LNCaP clone FGC (cell line): ENCODE data around the gene CD28.

Source experiments
- DNase-seq: peaks from one replicate; pipeline ENCODE4 v3.0.0-alpha.2; 2011; ENCODE audit warnings: low read depth
- H3K4me3 ChIP-seq: 2 replicates; pipeline ENCODE4 v1.5.1; 2011; ENCODE audit warnings: mild to moderate bottlenecking, low read depth, low read length, control low read depth
- TF ChIP-seq, protein P1 (sequence below): IDR thresholded peaks from 2 replicates; pipeline ENCODE4 v1.5.1; 2012; ENCODE audit warnings: mild to moderate bottlenecking; ENCODE audit not compliant: control insufficient read depth, insufficient read depth; ENCODE audit errors: extremely low read depth

Gene CD28

DNA sequence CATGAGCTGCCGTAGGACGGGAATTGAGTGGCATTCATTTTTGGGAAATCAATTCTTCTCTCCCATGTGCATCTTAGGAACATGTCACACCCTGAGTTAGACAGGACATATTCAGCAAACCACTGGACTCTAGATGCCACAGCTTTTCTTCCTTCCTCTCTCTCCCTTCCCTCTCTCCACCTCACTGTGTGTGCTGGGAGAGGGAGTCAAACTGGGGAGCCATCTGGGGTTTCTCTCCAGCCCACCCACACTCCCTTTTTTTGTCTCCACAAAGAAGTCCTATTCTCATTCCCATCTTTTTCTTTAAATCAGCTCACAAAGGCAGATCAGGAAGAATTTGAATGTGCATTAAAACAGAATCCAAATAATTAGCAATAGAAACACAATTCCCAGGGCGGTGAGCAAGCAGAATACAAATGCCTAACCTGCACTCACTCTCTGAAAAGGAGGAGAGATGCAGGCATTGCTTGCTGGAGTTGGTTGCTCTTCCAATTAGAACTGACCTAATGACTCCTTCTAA is 15.4 kb downstream of the CD28 start:
- no peak overlapping the region for H3K4me3 ChIP-seq
- TF ChIP-seq, protein P1, sequence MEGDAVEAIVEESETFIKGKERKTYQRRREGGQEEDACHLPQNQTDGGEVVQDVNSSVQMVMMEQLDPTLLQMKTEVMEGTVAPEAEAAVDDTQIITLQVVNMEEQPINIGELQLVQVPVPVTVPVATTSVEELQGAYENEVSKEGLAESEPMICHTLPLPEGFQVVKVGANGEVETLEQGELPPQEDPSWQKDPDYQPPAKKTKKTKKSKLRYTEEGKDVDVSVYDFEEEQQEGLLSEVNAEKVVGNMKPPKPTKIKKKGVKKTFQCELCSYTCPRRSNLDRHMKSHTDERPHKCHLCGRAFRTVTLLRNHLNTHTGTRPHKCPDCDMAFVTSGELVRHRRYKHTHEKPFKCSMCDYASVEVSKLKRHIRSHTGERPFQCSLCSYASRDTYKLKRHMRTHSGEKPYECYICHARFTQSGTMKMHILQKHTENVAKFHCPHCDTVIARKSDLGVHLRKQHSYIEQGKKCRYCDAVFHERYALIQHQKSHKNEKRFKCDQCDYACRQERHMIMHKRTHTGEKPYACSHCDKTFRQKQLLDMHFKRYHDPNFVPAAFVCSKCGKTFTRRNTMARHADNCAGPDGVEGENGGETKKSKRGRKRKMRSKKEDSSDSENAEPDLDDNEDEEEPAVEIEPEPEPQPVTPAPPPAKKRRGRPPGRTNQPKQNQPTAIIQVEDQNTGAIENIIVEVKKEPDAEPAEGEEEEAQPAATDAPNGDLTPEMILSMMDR = no peak
- DNase-seq = no peak

DNA sequence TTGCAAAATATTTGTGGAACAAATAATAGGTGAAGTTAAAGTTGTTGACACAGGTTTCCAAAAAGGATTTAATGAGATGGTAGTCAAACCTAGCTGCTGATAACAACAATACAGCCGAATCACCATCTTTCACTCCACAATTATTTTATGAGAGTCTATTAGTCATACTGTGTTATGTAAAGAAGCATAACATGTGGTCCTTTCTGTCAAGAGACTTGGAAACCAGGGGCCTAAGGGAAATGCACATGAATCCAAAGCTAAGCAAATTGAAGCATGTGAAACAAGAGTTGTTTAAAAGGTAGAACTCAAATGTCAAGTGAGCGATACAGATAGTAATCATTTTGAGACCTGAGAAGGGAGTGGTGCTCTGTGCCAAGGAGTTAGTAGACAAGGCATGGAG is 16.0 kb downstream of the CD28 start:
- no peak overlapping the region for H3K4me3 ChIP-seq
- TF ChIP-seq, protein P1 = no peak
- DNase-seq = peak; percentile 47

DNA sequence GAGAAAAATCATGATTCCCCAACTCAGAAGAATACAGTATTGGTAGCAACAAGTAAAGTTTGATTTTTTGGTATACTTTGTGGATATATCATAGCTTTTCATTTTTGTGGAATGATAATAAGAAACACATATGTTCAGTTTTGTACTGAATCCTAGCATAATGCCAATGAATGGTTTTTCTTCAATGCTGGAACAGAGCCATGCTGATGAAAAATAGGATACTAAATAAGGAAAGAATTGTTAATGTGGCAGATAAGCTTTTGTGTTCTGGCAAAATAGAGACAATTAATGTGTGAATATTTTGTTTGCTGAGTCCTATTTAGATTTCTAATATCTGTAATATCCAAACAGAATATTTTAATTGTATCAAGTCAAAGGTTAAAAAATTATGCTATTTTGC is 21.9 kb downstream of the CD28 start:
- TF ChIP-seq, protein P1 = no peak
- H3K4me3 ChIP-seq = no peak overlapping the region
- no peak for DNase-seq

DNA sequence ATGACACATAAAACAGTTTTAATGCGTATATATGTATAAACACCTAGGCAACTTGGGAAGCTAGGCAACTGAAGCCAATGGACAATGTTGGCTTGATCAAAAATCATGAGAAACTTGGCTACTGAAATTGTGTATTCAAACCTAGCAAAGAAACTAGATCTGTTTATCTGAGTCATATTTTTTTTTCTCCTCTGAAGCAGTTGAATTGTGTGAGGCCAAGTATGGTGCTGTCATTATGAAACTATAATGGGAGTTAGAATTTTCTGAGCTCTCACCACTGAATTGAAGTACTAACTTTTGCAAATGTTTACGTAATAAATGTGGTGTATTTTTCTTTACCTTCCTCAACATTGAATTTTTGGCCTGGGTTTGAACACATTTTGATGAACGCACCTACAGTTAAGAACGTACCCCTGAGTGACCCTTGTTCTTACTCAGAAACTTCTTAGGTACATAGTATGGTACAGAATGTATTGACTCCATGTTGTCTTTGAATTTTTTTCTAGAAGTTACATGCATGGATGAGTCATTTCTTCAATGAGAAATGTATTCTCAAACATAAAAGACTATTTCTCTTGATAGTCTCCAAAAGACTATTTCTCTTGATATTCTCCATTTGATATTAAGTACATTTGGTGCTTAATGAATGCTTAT is 23.8 kb downstream of the CD28 start:
- TF ChIP-seq, protein P1 = no peak
- no peak overlapping the region for H3K4me3 ChIP-seq
- no peak for DNase-seq

DNA sequence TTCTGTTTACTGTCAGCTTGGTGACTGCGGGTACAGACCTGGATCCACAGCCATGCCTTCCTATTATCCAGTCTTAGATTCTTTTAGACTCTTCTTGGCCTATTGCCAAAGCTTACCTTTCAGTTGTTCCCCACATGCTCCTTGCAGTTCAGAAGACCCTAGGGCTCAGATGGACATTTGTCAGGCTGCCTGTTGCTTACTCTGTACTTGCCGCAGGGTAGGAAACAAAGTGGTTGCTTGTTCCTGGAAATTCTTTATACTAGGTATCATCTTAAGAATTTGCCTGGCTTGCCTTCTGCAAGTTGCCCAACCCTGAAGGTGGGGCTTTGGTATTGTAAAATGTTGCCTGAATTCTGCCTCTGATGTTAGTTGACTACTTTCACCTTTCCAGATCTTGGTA is 24.4 kb downstream of the CD28 start:
- DNase-seq = no peak
- TF ChIP-seq, protein P1 = no peak

DNA sequence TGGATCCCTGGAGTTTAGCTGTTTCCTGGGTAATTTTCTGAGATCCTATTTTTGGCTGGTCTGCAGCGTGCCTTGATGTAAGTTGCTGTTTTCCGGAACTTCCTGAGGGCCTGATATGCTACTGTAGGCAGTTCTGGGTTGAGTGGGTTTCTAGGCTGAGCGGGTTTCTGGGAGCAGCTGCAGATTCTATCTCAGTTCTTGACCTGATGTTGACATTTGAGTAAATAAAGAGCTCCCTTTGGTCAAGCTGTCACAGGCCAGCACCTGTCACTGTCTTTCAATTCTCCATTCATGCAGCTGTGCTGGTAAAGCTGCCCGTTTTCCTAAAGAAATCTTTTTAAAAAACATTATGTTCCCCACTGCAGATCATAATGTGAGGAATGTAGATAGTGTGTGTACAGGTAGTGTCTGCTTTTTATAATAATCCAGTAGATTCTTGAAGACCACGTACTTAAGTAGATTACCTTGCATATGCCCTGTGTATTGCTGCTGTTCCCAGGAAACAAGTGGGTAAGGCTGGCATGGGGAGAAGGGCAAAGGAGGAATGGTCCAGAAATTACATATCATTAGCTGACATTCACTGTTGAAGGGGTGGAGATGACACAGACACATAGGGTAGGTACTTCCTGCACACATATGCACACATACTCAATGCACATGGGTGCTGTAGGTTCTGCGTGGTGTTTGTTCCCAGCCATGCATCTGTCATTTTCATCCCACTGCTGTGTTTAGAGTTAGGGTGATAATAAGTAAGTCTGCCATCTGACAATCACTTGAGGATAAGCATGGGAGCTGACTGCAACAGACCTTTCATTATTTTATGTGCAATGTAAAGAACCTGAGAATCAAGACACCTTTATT is 25.9 kb downstream of the CD28 start:
- no peak overlapping the region for H3K4me3 ChIP-seq
- DNase-seq = no peak
- TF ChIP-seq, protein P1 = no peak

More for the DNA sequence above, 24.4 kb downstream of the CD28 start:
- no peak overlapping the region for H3K4me3 ChIP-seq
